Upper lobe of left lung (tissue), 6 donors: ENCODE measurements around the gene JARID2. TPM values are rescaled to one million over a fixed set of nuclear protein-coding genes. Genes with fewer than 3 reads are reported as not detected.

Experiments
- ATAC-seq, 2 donors: fragments of 200-7000 bp; cut with Tn5 transposase; one replicate each; pipeline ENCODE4 v1.9.1; 2022; ENCODE audit warnings: mild to moderate bottlenecking in 2 of 2, moderate library complexity in 2 of 2; ENCODE audit not compliant: low FRiP score in 2 of 2
- DNase-seq, 2 donors: peaks; one replicate each; pipeline ENCODE4 v3.0.0-alpha.2; 2019 to 2020
- H3K27ac ChIP-seq, 4 donors: fragments of 200-600 bp; sonication (generic); one replicate each; pipeline ENCODE4 v1.5.1; 2016 to 2019
- H3K27me3 ChIP-seq, 4 donors: fragments of 200-600 bp; sonication (generic); one replicate each; pipeline ENCODE4 v1.5.1; 2017 to 2019
- H3K36me3 ChIP-seq, 4 donors: fragments of 200-600 bp; sonication (generic); one replicate each; pipeline ENCODE4 v1.5.1; 2016 to 2019
- H3K4me1 ChIP-seq, 4 donors: fragments of 200-600 bp; sonication (generic); one replicate each; pipeline ENCODE4 v1.5.1; 2018 to 2019
- H3K4me3 ChIP-seq, 4 donors: fragments of 200-600 bp; sonication (generic); one replicate each; pipeline ENCODE4 v1.5.1; 2017 to 2019; ENCODE audit warnings: mild to moderate bottlenecking in 2 of 4, moderate library complexity in 1 of 4
- H3K9me3 ChIP-seq, 4 donors: fragments of 200-600 bp; sonication (generic); one replicate each; pipeline ENCODE4 v1.5.1; 2018 to 2019
- EP300 ChIP-seq, 4 donors: sonication (generic); formaldehyde crosslinking; IDR thresholded peaks; one replicate each; pipeline ENCODE4 v1.5.1; 2017; ENCODE audit warnings: antibody characterized with exemption in 4 of 4, control low read depth in 2 of 4
- POLR2A ChIP-seq, 4 donors: fragments of 450-650 bp; IDR thresholded peaks; one replicate each; pipeline ENCODE4 v1.5.1; 2016 to 2017; ENCODE audit warnings: antibody characterized with exemption in 4 of 4, mild to moderate bottlenecking in 2 of 4
- POLR2AphosphoS5 ChIP-seq, 2 donors: sonication (generic); formaldehyde crosslinking; IDR thresholded peaks; one replicate each; pipeline ENCODE4 v1.5.1; 2017; ENCODE audit warnings: antibody characterized with exemption in 2 of 2
- WGBS, 2 donors: methylation state at CpG; one replicate each; pipeline ENCODE4 v1.1.5; 2017 to 2018; 5-methylcytosine and 5-hydroxymethylcytosine counted together
- total RNA-seq, 6 donors: library from RNA; depleted of rRNA in 4 of 6; stranded (reverse); fragments of >200 nt in 4 of 6; gene quantifications; one replicate each; pipeline versions ENCODE4 v1.1.0 to v1.2.1, GENCODE V29; 2016 to 2021
- TF ChIP-seq, protein P1 (sequence below), 6 experiments: fragments of 450-650 bp in 4 of 6; fragments of 200-600 bp in 2 of 6; sonication (generic) in 2 of 6; IDR thresholded peaks; one replicate each; pipeline ENCODE4 v1.5.1; 2016 to 2019; ENCODE audit warnings: antibody characterized with exemption in 6 of 6
- donor health status: DM: no; HTN: no; CAD: no; lungs with moderate emphysema.
- donor health status: DM: no; HTN: yes; CAD: no; lungs with severe emphysema.

The JARID2 gene
- total RNA-seq, 6 donors from 2014 or later = 9.6 to 37.7 (median 16.4) TPM

DNA sequence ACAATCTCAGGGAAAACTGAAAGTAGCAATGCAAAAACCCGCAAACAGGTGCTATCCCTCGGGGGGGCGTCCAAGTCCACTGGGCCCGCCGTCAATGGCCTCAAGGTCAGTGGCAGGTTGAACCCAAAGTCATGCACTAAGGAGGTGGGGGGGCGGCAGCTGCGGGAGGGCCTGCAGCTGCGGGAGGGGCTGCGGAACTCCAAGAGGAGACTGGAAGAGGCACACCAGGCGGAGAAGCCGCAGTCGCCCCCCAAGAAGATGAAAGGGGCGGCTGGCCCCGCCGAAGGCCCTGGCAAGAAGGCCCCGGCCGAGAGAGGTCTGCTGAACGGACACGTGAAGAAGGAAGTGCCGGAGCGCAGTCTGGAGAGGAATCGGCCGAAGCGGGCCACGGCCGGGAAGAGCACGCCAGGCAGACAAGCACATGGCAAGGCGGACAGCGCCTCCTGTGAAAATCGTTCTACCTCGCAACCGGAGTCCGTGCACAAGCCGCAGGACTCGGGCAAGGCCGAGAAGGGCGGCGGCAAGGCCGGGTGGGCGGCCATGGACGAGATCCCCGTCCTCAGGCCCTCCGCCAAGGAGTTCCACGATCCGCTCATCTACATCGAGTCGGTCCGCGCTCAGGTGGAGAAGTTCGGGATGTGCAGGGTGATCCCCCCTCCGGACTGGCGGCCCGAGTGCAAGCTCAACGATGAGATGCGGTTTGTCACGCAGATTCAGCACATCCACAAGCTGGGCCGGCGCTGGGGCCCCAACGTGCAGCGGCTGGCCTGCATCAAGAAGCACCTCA is 250.7 kb downstream of the JARID2 start:
- Histone ChIP-seq H3K4me3 (no peak overlapping the region), H3K9me3 (no peaks in the 10 kb centered on the region), H3K27ac (no peak overlapping the region), H3K4me1 (peaks cover 2 to 17% (median 9%) of the 10 kb centered on the region in 4 donors), H3K36me3 (peaks cover 7 to 39% (median 25%) of the 10 kb centered on the region in 4 donors), H3K27me3 (no peaks in the 10 kb centered on the region)
- DNase-seq (peak in 1 of 2 donors; percentile 73), ATAC-seq (no peak)
- TF ChIP-seq POLR2AphosphoS5 (IDR thresholded peaks at IDR 0.05) = no peak
- TF ChIP-seq POLR2A (IDR thresholded peaks at IDR 0.05) = no peak
- no peak for TF ChIP-seq EP300 (IDR thresholded peaks at IDR 0.05)
- TF ChIP-seq, protein P1, sequence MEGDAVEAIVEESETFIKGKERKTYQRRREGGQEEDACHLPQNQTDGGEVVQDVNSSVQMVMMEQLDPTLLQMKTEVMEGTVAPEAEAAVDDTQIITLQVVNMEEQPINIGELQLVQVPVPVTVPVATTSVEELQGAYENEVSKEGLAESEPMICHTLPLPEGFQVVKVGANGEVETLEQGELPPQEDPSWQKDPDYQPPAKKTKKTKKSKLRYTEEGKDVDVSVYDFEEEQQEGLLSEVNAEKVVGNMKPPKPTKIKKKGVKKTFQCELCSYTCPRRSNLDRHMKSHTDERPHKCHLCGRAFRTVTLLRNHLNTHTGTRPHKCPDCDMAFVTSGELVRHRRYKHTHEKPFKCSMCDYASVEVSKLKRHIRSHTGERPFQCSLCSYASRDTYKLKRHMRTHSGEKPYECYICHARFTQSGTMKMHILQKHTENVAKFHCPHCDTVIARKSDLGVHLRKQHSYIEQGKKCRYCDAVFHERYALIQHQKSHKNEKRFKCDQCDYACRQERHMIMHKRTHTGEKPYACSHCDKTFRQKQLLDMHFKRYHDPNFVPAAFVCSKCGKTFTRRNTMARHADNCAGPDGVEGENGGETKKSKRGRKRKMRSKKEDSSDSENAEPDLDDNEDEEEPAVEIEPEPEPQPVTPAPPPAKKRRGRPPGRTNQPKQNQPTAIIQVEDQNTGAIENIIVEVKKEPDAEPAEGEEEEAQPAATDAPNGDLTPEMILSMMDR (IDR thresholded peaks at IDR 0.05) = no peak
- WGBS, 2 donors = 95 to 96% methylated on average over 38 to 60 of the region's 60 CpGs

DNA sequence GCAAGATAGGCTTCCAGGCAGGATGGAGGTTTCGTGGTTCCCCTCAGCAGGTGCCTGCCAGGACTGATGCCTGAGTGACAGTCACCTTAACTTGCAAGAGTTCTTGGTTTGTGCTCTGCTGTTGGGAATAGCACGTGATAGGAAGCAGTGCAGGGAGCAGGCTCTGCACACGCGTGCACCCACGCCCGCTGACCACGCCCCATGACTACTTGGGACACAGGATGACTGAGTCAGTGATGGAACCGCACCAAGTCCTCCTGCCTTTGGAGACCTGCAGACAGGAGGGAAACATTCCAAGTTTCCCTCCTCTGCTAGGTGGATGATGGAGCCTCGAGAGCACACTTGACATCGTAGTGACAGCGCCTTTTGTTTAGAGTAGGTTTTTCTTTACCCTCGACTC is 252.8 kb downstream of the JARID2 start:
- H3K27me3 ChIP-seq = no peaks in the 10 kb centered on the region
- H3K27ac ChIP-seq = no peak overlapping the region
- H3K36me3 ChIP-seq = peaks cover 7 to 53% (median 31%) of the 10 kb centered on the region in 4 donors
- DNase-seq = peak in 1 of 2 donors; percentile 55
- no peak overlapping the region for H3K4me3 ChIP-seq
- 64 to 81% methylated on average over 6 to 12 of the region's 12 CpGs for WGBS, 2 donors
- TF ChIP-seq POLR2A (IDR thresholded peaks at IDR 0.05) = no peak
- TF ChIP-seq, protein P1 (IDR thresholded peaks at IDR 0.05) = no peak
- no peak for TF ChIP-seq POLR2AphosphoS5 (IDR thresholded peaks at IDR 0.05)
- no peak for TF ChIP-seq EP300 (IDR thresholded peaks at IDR 0.05)
- no peaks in the 10 kb centered on the region for H3K9me3 ChIP-seq
- H3K4me1 ChIP-seq = peaks cover 0 to 21% (median 8%) of the 10 kb centered on the region in 4 donors
- peak; percentile 47 to 50 for ATAC-seq

DNA sequence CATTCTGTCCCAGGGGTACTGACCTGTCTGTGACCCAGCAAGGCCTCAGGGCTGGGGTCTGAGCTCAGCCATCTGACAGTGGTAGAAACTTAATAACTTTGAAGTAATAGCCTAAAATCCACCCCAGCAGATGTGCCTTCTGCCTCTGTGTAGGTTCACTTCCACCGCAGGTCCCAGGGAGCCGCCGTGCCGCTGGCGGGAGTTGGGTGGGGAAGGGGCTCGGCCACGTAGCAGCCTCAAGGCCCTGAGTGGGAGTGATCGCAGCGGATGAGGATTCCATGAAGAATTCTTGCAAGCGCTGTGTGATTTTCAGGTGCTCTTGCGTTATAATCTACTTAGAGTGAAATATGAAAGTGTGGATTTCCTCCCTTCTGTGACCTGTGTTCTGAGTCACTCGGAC is 253.3 kb downstream of the JARID2 start:
- Histone ChIP-seq H3K27me3 (no peaks in the 10 kb centered on the region), H3K36me3 (peaks cover 7 to 53% (median 31%) of the 10 kb centered on the region in 4 donors), H3K4me1 (peaks cover 3 to 25% (median 9%) of the 10 kb centered on the region in 4 donors), H3K27ac (no peak overlapping the region), H3K4me3 (no peak overlapping the region), H3K9me3 (no peaks in the 10 kb centered on the region)
- DNase-seq (no peak), ATAC-seq (no peak)
- WGBS, 2 donors = 95 to 98% methylated on average over 12 of the region's 12 CpGs
- TF ChIP-seq, protein P1 (IDR thresholded peaks at IDR 0.05) = no peak

DNA sequence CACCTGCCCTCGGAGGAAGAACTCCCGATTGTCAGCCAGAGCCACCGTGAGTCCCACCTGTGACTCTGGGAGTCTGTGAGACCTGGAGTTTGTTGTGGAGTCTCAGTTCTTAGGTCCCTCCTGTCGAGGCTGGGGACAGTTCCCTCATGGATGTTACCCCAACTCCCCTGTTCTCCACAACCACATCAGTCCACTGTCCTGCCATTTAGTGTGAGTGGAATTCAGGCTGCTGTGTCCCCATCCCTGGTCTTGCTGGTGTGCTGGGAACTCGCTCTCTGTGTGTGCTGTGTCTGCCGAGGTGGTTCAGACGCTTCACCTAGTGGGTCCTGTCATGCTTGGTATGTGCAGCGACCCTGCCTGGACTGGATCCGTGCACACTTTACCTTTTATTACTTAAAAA is 253.7 kb downstream of the JARID2 start:
- TF ChIP-seq POLR2A (IDR thresholded peaks at IDR 0.05) = no peak
- TF ChIP-seq, protein P1 (IDR thresholded peaks at IDR 0.05) = no peak
- TF ChIP-seq EP300 (IDR thresholded peaks at IDR 0.05) = no peak
- no peak for TF ChIP-seq POLR2AphosphoS5 (IDR thresholded peaks at IDR 0.05)
- 95% methylated on average over 6 to 9 of the region's 9 CpGs for WGBS, 2 donors
- DNase-seq (no peak), ATAC-seq (no peak)
- Histone ChIP-seq H3K9me3 (no peaks in the 10 kb centered on the region), H3K27me3 (no peaks in the 10 kb centered on the region), H3K27ac (no peak overlapping the region), H3K36me3 (peaks cover 7 to 53% (median 31%) of the 10 kb centered on the region in 4 donors), H3K4me3 (no peak overlapping the region), H3K4me1 (peaks cover 8 to 29% (median 13%) of the 10 kb centered on the region in 4 donors)
